ENCODE measurements around the gene PRMT2. TPM values are rescaled to one million over a fixed set of nuclear protein-coding genes. Genes with fewer than 3 reads are reported as not detected.

The PRMT2 gene
- total RNA-seq, 1 experiment from 2014 or later: 53.7 TPM

DNA sequence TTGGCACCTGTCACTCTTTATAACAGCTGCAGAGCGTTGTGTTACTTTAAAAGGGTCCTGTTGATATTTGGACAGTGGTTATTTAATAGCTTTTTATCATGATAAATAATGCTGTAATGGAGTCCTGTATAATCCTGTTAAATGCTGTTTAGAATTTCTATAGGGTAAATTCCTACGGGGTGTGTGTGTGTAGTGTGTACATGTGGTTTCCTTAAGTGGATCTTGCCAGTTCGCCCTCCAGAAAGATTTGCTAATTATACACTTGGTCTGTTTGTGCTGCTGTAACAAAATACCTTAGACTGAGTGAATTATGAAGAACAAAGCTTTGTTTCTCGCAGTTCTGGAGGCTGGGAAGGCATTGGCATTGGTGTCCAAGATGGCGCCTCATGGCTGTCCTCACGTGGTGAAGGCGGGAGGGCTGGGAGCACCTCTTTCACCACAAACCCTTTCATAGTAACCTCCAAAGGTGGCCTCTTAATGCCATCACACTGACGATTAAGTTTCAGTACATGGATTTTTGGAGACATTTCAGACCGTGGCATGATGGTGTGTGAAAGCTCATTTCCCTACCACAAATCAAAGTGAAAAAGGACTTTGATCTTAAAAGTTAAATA lies 11.2 kb downstream of the PRMT2 start:
- no peaks in the 10 kb centered on the region for H3K4me1 Mint-ChIP-seq
- POLR2A ChIA-PET: no interaction called here
- H3K36me3 Mint-ChIP-seq: peaks cover 73% of the 10 kb centered on the region

DNA sequence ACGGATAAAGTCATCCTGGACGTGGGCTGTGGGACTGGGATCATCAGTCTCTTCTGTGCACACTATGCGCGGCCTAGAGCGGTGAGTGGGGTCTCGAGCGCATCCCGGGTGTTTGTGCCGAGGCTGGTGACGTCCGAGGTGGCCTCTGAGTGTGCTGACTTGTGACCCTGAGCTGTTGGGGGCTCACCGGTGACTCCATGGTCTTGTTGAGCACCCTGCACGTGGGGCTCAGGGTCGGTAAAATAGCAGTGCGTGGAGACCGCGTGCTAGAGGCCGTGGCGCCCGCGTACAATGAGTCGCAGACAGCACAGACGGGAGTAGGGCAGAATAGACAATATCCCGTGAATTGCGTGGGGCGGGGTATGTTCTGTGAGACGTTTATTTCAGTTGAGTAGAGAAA lies 13.1 kb downstream of the PRMT2 start:
- peaks cover 83% of the 10 kb centered on the region for H3K36me3 Mint-ChIP-seq
- H3K9me3 Mint-ChIP-seq: no peaks in the 10 kb centered on the region
- no peak overlapping the region for H3K27ac Mint-ChIP-seq

More for the DNA sequence above, 11.2 kb downstream of the PRMT2 start:
- Mint-ChIP-seq H3K9me3 (no peaks in the 10 kb centered on the region), H3K27me3 (ENCODE audit: low read depth) (no peaks in the 10 kb centered on the region), H3K4me3 (no peak overlapping the region), H3K27ac (no peak overlapping the region)
- DNase-seq (ENCODE audit: low spot score) (no peak), ATAC-seq (no peak)
- no peak for TF ChIP-seq OVOL2 (CRISPR knock-in tag; IDR thresholded peaks at IDR 0.05; ENCODE audit: borderline replicate concordance)
- TF ChIP-seq, protein P1, sequence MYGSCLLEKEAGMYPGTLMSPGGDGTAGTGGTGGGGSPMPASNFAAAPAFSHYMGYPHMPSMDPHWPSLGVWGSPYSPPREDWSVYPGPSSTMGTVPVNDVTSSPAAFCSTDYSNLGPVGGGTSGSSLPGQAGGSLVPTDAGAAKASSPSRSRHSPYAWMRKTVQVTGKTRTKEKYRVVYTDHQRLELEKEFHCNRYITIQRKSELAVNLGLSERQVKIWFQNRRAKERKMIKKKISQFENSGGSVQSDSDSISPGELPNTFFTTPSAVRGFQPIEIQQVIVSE (CRISPR knock-in tag; IDR thresholded peaks at IDR 0.05; ENCODE audit: borderline replicate concordance): no peak
- TF ChIP-seq NFE2L1 (CRISPR knock-in tag; IDR thresholded peaks at IDR 0.05): no peak
- TF ChIP-seq, protein P2, sequence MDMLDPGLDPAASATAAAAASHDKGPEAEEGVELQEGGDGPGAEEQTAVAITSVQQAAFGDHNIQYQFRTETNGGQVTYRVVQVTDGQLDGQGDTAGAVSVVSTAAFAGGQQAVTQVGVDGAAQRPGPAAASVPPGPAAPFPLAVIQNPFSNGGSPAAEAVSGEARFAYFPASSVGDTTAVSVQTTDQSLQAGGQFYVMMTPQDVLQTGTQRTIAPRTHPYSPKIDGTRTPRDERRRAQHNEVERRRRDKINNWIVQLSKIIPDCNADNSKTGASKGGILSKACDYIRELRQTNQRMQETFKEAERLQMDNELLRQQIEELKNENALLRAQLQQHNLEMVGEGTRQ (CRISPR knock-in tag; IDR thresholded peaks at IDR 0.05): no peak
- TF ChIP-seq ZNF423 (CRISPR knock-in tag; IDR thresholded peaks at IDR 0.05): no peak
- TF ChIP-seq, protein P3, sequence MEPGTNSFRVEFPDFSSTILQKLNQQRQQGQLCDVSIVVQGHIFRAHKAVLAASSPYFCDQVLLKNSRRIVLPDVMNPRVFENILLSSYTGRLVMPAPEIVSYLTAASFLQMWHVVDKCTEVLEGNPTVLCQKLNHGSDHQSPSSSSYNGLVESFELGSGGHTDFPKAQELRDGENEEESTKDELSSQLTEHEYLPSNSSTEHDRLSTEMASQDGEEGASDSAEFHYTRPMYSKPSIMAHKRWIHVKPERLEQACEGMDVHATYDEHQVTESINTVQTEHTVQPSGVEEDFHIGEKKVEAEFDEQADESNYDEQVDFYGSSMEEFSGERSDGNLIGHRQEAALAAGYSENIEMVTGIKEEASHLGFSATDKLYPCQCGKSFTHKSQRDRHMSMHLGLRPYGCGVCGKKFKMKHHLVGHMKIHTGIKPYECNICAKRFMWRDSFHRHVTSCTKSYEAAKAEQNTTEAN (CRISPR knock-in tag; IDR thresholded peaks at IDR 0.05): no peak
- CTCF ChIA-PET: interaction anchor here (0.7 kb wide), 1 partner anchor 16 kb away, joined by 3 read pairs; no protein-coding TSS in a partner anchor

GRCh38 chr21:46649356-46649755 lies 13.9 kb downstream of the PRMT2 start:
- ChIA-PET POLR2A (no interaction called here), CTCF (no interaction called here)
- peaks cover 7% of the 10 kb centered on the region for H3K9me3 Mint-ChIP-seq
- peaks cover 83% of the 10 kb centered on the region for H3K36me3 Mint-ChIP-seq
- H3K4me1 Mint-ChIP-seq: no peaks in the 10 kb centered on the region
- ATAC-seq: no peak
- H3K27me3 Mint-ChIP-seq (ENCODE audit: low read depth): no peaks in the 10 kb centered on the region
- no peak for DNase-seq (ENCODE audit: low spot score)
- H3K4me3 Mint-ChIP-seq: no peak overlapping the region
- no peak overlapping the region for H3K27ac Mint-ChIP-seq
- TF ChIP-seq, protein P4, sequence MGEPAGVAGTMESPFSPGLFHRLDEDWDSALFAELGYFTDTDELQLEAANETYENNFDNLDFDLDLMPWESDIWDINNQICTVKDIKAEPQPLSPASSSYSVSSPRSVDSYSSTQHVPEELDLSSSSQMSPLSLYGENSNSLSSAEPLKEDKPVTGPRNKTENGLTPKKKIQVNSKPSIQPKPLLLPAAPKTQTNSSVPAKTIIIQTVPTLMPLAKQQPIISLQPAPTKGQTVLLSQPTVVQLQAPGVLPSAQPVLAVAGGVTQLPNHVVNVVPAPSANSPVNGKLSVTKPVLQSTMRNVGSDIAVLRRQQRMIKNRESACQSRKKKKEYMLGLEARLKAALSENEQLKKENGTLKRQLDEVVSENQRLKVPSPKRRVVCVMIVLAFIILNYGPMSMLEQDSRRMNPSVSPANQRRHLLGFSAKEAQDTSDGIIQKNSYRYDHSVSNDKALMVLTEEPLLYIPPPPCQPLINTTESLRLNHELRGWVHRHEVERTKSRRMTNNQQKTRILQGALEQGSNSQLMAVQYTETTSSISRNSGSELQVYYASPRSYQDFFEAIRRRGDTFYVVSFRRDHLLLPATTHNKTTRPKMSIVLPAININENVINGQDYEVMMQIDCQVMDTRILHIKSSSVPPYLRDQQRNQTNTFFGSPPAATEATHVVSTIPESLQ (CRISPR knock-in tag; IDR thresholded peaks at IDR 0.05): no peak
- TF ChIP-seq ZNF423 (CRISPR knock-in tag; IDR thresholded peaks at IDR 0.05) (no peak), CREB1 (CRISPR knock-in tag; IDR thresholded peaks at IDR 0.05) (no peak), TCF7 (CRISPR knock-in tag; IDR thresholded peaks at IDR 0.05; ENCODE audit: low read depth) (no peak), ATF3 (CRISPR knock-in tag; conservative IDR thresholded peaks at IDR 0.05) (no peak), SMAD3 (CRISPR knock-in tag; IDR thresholded peaks at IDR 0.05; ENCODE audit: borderline replicate concordance) (no peak), KAT7 (CRISPR knock-in tag; IDR thresholded peaks at IDR 0.05; ENCODE audit: borderline replicate concordance) (no peak), NR3C1 (CRISPR knock-in tag; conservative IDR thresholded peaks at IDR 0.05; ENCODE audit: low read depth) (no peak), NFATC4 (CRISPR knock-in tag; IDR thresholded peaks at IDR 0.05) (no peak), AR (CRISPR knock-in tag; IDR thresholded peaks at IDR 0.05) (no peak)
- TF ChIP-seq, protein P5, sequence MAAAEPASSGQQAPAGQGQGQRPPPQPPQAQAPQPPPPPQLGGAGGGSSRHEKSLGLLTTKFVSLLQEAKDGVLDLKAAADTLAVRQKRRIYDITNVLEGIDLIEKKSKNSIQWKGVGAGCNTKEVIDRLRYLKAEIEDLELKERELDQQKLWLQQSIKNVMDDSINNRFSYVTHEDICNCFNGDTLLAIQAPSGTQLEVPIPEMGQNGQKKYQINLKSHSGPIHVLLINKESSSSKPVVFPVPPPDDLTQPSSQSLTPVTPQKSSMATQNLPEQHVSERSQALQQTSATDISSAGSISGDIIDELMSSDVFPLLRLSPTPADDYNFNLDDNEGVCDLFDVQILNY (CRISPR knock-in tag; IDR thresholded peaks at IDR 0.05): no peak

More for the DNA sequence above, 13.1 kb downstream of the PRMT2 start:
- Mint-ChIP-seq H3K27me3 (ENCODE audit: low read depth) (no peaks in the 10 kb centered on the region), H3K4me1 (no peaks in the 10 kb centered on the region), H3K4me3 (no peak overlapping the region)
- POLR2A ChIA-PET: no interaction called here
- TF ChIP-seq ELF4 (CRISPR knock-in tag; IDR thresholded peaks at IDR 0.05; ENCODE audit: low read depth) (no peak), TEAD1 (CRISPR knock-in tag; IDR thresholded peaks at IDR 0.05) (no peak), SOX15 (CRISPR knock-in tag; IDR thresholded peaks at IDR 0.05) (no peak), SMAD4 (CRISPR knock-in tag; IDR thresholded peaks at IDR 0.05) (no peak), ZNF416 (CRISPR knock-in tag; IDR thresholded peaks at IDR 0.05) (no peak), TCF7 (CRISPR knock-in tag; IDR thresholded peaks at IDR 0.05; ENCODE audit: low read depth) (no peak), TP53 (CRISPR knock-in tag; IDR thresholded peaks at IDR 0.05) (no peak)
- TF ChIP-seq, protein P1 (CRISPR knock-in tag; IDR thresholded peaks at IDR 0.05; ENCODE audit: borderline replicate concordance): no peak
- TF ChIP-seq, protein P6, sequence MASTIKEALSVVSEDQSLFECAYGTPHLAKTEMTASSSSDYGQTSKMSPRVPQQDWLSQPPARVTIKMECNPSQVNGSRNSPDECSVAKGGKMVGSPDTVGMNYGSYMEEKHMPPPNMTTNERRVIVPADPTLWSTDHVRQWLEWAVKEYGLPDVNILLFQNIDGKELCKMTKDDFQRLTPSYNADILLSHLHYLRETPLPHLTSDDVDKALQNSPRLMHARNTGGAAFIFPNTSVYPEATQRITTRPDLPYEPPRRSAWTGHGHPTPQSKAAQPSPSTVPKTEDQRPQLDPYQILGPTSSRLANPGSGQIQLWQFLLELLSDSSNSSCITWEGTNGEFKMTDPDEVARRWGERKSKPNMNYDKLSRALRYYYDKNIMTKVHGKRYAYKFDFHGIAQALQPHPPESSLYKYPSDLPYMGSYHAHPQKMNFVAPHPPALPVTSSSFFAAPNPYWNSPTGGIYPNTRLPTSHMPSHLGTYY (CRISPR knock-in tag; IDR thresholded peaks at IDR 0.05): no peak
- CTCF ChIA-PET: interaction anchor here (0.5 kb wide), 1 partner anchor 138 kb away, joined by 4 read pairs; no protein-coding TSS in a partner anchor
- DNase-seq (ENCODE audit: low spot score) (no peak), ATAC-seq (no peak)
